GM20000 (cell line): ENCODE measurements around the gene FGD3.
"Not testable (repeated sequence)": the region's sequence is repeated elsewhere in the genome, so short reads cannot be mapped to it uniquely, and the experiment has no call there.

ENCODE experiments used
- DNase-seq: peaks from one replicate; pipeline ENCODE4 v3.0.0; 2012; ENCODE audit warnings: low spot score
- TF ChIP-seq, protein P1 (sequence below): IDR thresholded peaks from 2 replicates; pipeline ENCODE4 v1.5.1; 2012; ENCODE audit warnings: mild to moderate bottlenecking, control low read depth; ENCODE audit errors: extremely low read depth, missing control alignments

FGD3 gene, protein sequence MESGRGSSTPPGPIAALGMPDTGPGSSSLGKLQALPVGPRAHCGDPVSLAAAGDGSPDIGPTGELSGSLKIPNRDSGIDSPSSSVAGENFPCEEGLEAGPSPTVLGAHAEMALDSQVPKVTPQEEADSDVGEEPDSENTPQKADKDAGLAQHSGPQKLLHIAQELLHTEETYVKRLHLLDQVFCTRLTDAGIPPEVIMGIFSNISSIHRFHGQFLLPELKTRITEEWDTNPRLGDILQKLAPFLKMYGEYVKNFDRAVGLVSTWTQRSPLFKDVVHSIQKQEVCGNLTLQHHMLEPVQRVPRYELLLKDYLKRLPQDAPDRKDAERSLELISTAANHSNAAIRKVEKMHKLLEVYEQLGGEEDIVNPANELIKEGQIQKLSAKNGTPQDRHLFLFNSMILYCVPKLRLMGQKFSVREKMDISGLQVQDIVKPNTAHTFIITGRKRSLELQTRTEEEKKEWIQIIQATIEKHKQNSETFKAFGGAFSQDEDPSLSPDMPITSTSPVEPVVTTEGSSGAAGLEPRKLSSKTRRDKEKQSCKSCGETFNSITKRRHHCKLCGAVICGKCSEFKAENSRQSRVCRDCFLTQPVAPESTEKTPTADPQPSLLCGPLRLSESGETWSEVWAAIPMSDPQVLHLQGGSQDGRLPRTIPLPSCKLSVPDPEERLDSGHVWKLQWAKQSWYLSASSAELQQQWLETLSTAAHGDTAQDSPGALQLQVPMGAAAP

GRCh38 chr9:92947268-92948037 lies at the start of gene FGD3:
TSS of gene FGD3 (plus strand) at chr9:92947523. CDS start at chr9:92976257, 28,734 bp downstream.
- no peak for DNase-seq
- TF ChIP-seq, protein P1, sequence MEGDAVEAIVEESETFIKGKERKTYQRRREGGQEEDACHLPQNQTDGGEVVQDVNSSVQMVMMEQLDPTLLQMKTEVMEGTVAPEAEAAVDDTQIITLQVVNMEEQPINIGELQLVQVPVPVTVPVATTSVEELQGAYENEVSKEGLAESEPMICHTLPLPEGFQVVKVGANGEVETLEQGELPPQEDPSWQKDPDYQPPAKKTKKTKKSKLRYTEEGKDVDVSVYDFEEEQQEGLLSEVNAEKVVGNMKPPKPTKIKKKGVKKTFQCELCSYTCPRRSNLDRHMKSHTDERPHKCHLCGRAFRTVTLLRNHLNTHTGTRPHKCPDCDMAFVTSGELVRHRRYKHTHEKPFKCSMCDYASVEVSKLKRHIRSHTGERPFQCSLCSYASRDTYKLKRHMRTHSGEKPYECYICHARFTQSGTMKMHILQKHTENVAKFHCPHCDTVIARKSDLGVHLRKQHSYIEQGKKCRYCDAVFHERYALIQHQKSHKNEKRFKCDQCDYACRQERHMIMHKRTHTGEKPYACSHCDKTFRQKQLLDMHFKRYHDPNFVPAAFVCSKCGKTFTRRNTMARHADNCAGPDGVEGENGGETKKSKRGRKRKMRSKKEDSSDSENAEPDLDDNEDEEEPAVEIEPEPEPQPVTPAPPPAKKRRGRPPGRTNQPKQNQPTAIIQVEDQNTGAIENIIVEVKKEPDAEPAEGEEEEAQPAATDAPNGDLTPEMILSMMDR, result no peak

DNA sequence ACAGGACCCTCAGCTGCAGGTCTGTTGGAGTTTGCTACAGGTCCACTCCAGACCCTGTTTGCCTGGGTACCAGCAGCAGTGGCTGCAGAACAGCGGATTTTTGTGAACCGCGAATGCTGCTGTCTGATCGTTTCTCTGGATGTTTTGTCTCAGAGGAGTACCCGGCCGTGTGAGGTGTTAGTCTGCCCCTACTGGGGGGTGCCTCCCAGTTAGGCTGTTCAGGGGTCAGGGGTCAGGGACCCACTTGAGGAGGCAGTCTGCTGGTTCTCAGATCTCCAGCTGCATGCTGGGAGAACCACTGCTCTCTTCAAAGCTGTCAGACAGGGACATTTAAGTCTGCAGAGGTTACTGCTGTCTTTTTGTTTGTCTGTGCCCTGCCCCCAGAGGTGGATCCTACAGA lies 42.2 kb upstream of the FGD3 start:
- DNase-seq, result not testable (repeated sequence)

DNA sequence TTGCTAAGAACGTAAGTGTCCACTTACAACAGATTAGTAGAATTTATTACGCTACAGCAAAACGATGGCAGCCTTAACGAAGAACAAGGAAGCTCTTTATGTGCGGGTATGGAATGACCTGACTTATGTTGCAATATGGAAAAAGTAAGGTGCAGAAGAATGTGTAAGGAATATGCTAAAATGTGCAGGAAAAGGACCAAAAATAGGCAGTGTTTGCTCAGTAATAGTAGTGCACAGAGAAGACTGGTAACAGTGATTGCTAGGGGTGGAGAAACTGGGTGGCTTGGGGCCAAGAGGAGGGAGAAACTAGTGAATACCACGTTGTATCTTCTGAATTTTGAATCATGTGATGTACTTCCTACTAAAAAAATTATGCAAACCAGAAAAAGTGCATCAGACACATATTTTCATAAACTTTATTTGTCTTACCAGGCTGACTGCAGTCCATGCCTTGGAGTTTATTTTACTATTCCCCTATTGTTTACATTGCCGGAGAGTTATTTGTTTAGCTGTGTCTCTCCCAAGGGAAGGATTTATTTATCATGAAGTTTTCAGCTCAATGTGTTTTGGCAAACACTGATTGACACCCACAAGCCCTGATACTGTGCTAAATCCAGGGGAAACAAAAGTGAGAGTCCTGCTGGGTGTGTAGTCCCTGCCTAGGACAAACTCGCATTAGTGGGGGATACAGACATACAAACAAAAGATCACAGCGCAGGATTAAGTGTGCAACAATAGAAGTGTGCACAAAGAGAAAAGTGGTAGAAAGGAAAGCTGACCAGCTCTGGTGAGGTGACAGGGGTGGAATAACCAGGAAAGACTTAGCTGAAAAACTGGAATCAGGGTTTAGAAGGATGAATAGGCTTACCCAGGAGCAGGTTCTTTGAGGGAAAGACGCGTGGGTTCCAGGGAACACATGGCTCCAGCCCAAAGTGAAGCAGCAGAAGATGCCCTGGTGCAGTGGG lies 35.5 kb upstream of the FGD3 start:
- TF ChIP-seq, protein P1, result no peak
- no peak for DNase-seq

DNA sequence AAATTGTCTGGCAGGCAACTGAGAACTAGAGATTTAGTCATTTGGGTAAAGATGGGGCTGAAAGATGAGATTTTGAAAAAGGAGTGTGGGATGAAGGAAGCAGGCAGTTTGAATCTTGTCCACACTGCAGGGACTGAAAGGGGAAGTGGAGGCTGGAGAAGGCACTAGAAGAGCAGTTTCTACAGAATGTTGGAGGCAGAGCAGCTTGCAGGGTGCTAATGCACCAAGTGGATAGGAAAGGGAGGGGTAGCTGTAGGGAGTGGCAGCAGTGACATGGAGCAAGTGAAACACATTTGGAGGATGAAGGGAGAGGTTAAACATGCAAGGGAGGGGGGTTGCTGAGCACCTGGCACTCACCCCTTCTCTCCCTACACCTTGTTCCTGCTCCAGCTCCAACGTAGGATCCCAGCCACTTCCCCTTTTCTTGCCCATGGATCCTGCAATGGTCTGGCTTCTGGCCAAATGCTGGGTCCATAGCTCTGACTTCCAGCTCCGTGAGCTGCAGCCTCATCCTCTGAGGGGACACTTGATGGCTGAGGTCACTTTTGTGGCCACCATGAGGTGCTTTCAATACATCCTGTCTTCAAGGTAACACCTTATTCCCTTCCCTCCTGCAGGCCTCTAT lies 30.0 kb upstream of the FGD3 start:
- TF ChIP-seq, protein P1, result no peak
- no peak for DNase-seq

DNA sequence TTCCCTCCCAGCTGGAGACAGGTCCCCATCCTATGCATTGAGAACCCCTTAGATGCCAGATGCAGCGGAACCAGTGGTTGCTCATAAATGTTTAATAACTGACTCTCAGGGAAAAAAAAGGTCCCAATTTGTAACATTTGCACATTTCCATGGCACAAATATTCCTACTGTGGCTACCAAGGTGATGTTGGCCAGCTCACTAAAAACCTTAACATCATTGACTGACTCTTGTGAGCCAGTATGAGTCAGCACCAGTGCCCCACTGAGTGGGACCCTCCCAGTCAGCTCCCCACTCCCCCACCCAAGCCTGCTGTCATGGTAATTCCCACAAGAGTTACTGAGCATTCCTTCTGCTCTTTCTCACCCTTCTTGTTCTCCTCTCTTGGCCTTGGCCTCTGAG lies 26.9 kb upstream of the FGD3 start:
- no peak for DNase-seq
- TF ChIP-seq, protein P1, result no peak

DNA sequence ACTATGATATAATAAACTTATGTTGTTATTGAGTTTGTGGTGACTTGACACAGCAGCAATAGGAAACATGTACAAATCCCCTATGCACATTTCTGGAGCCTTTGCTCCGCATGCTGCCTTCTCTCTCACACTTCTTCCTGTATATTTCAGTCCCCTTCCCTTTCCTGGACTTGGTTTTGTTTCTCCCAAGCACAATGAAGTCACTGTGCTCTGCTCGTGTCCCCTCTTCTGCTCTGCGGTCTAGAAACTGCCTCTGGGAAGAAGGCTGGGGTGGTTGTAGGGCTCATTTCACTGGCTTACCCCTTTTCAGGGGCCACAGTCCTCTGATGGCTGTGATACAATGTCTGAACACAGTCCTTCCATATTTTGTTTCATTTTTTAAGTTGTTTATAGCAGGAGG lies 15.7 kb upstream of the FGD3 start:
- DNase-seq, result no peak
- TF ChIP-seq, protein P1, result no peak
